ENCODE results near the gene ARHGAP15. TPM values are rescaled to one million over a fixed set of nuclear protein-coding genes. Genes with fewer than 3 reads are reported as not detected.
"Not testable (repeated sequence)": the region's sequence is repeated elsewhere in the genome, so short reads cannot be mapped to it uniquely, and the experiment has no call there.

ARHGAP15 gene
- total and polyA plus RNA-seq, 8 donors, result 0.69 to 5.2 (median 1.5) TPM

DNA sequence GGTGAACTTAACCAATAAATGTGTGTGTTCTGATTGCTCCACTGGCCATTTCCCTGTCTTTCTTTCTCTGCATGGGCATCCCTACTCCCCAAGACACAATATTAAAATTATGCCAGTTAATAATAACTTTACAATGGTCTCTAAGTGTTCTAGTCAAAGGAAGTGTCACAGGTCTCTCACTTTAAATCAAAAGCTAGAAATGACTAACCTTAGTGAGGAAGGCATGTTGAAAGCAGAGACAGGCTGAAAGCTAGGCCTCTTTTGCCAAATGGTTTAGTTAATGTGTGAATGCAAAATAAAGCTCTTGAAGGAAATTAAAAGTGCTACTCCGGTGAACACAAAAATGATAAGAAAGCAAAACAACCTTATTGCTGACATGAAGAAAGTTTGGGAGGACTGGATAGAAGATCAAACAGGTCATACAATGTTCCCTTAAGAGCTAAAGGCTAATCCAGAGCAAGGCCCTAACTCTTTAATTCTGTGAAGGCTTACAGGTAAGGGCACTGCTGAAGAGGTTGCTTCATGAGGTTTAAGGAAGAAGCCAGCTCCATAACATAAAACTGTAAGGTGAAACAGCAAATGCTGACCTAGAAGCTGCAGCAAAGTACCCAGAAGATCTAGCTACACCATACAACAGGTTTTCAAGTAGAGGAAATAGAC lies 44.0 kb upstream of the ARHGAP15 start:
- ATAC-seq (no peak), DNase-seq (no peak), FAIRE-seq (no peak)
- H3K4me3 ChIP-seq, result no peak overlapping the region
- TF ChIP-seq CTCF (IDR thresholded peaks at IDR 0.05), result no peak
- intact Hi-C loops (cut with DNase I), result no loop called here
- WGBS, 2 donors, result 67 to 73% methylated on average over 1 of the region's 1 CpG
- H3K4me1 ChIP-seq, result no peaks in the 10 kb centered on the region
- H3K27ac ChIP-seq, result no peak overlapping the region
- no peaks in the 10 kb centered on the region for H3K27me3 ChIP-seq
- no peaks in the 10 kb centered on the region for H3K36me3 ChIP-seq
- H3K9me3 ChIP-seq, result no peaks in the 10 kb centered on the region

- no peak for TF ChIP-seq CTCF (IDR thresholded peaks at IDR 0.05)
- Histone ChIP-seq H3K36me3 (no peaks in the 10 kb centered on the region), H3K27me3 (no peaks in the 10 kb centered on the region), H3K27ac (no peak overlapping the region), H3K4me1 (no peaks in the 10 kb centered on the region), H3K9me3 (no peaks in the 10 kb centered on the region), H3K4me3 (no peak overlapping the region)
- intact Hi-C loops (cut with DNase I), result no loop called here
- FAIRE-seq, result no peak
- WGBS, 2 donors, result 24 to 45% methylated on average over 1 of the region's 1 CpG
- ATAC-seq, result no peak
- no peak for DNase-seq
Measured at GRCh38 chr2:143087033-143087432, 42.2 kb upstream of the ARHGAP15 start.

DNA sequence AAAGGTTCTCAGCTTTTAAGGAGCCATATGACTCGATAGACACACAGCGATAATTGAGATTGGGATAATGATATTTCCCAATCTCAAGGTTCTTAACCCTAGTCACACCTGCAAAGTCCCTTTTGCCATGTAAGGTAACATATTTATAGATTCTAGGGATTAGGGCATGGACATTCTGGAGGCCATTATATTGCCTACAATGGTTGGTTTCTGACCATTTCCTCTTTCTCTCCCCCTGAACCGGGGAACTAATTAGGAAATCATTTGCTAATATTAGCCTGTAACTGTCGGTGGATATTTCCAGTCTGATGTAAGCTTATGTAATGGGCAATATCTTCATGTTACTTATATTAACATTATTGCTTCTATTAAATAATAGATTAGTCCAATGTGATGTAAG lies 40.8 kb upstream of the ARHGAP15 start:
- H3K27ac ChIP-seq, result no peak overlapping the region
- no peak overlapping the region for H3K4me3 ChIP-seq
- no peak for TF ChIP-seq CTCF (IDR thresholded peaks at IDR 0.05)
- WGBS, 2 donors, result 68 to 77% methylated on average over 4 of the region's 4 CpGs
- FAIRE-seq (no peak), ATAC-seq (no peak), DNase-seq (no peak)
- H3K36me3 ChIP-seq, result no peaks in the 10 kb centered on the region
- H3K9me3 ChIP-seq, result no peaks in the 10 kb centered on the region
- intact Hi-C loops (cut with DNase I), result no loop called here
- no peaks in the 10 kb centered on the region for H3K4me1 ChIP-seq
- H3K27me3 ChIP-seq, result no peaks in the 10 kb centered on the region

DNA sequence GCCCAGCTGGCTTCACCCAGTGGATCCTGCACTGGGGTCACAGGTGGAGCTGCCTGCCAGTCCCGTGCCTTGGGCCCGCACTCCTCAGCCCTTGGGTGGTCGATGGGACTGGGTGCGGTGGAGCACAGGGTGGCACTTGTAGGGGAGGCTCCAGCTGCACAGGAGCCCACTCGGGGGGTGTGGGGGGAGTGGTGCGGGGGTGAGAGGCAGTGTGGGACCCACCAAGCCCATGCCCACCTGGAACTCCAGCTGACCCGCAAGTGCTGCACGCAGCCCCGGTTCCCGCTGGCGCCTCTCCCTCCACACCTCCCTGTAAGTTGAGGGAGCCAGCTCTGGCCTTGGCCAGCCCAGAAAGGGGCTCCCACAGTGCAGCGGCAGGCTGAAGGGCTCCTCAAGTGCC lies 39.7 kb upstream of the ARHGAP15 start:
- DNase-seq, result peak in 2 of 6 donors; percentile 11 to 53
- FAIRE-seq; intact Hi-C loops (cut with DNase I); H3K27ac ChIP-seq; H3K4me3 ChIP-seq; H3K27me3 ChIP-seq; H3K36me3 ChIP-seq; ATAC-seq; H3K4me1 ChIP-seq; H3K9me3 ChIP-seq: not testable (repeated sequence)
- 89 to 91% methylated on average over 11 to 12 of the region's 12 CpGs for WGBS, 2 donors

DNA sequence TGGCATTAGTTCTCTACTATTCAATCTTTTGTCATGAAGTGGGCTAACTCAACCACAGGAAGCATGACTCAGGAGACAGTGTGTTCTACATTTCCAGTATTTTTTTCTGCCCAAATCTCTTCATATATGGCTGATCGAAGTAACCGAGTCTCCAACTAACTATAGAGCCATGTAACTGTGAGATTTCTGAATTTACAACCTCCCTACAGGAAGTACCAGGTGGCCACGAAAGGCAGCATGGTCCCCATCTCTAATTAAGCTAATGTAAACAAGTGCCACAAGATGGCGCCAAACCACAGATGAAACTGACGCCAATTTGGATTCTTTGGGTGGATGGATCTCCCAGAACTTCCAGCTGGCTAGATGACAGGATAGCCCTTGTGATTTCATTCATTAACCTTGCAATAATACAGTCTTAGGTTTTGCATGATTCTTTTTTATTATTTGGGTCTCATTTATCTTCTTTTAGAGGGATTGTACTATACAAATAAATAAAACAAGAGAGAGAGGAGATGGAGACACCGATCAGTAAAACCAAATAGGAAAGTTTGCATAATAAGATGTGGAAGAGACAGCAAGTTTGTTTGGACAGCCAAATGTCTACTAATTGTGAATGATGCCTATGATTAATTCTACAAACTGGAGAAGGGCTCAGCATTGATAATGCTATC lies 18.3 kb upstream of the ARHGAP15 start:
- WGBS, 2 donors, result 20 to 23% methylated on average over 6 of the region's 6 CpGs
- intact Hi-C loops (cut with DNase I), result no loop called here
- FAIRE-seq (no peak), ATAC-seq (peak; percentile 50 to 81 (median 74)), DNase-seq (peak in 5 of 6 donors; percentile 12 to 50 (median 32))
- Histone ChIP-seq H3K36me3 (no peaks in the 10 kb centered on the region), H3K27ac (no peak overlapping the region), H3K4me1 (no peaks in the 10 kb centered on the region), H3K4me3 (no peak overlapping the region), H3K27me3 (no peaks in the 10 kb centered on the region), H3K9me3 (no peaks in the 10 kb centered on the region)
- TF ChIP-seq CTCF (IDR thresholded peaks at IDR 0.05), result peak in 3 of 4 donors; percentile 12 to 56 (median 40)
